ENCODE results near the gene SLC7A11.

GRCh38 chr4:138236037-138236436, 6.1 kb downstream of the SLC7A11 start:
- no peak for TF ChIP-seq CTCF (IDR thresholded peaks at IDR 0.05)
- no peak for TF ChIP-seq POLR2AphosphoS5 (IDR thresholded peaks at IDR 0.05)
- TF ChIP-seq POLR2A (IDR thresholded peaks at IDR 0.05): no peak
